HG03175 (cell line): Measurements from ENCODE around the gene REPS2.
A peak's percentile ranks its signal among the peaks of the same experiment; 100 is the strongest.

Source experiments
- ATAC-seq: cut with Tn5 transposase; IDR thresholded peaks from one replicate; pipeline ENCODE4 v1.9.1; 2021; ENCODE audit warnings: mild to moderate bottlenecking, moderate library complexity; ENCODE audit not compliant: unreplicated experiment

Gene REPS2

DNA sequence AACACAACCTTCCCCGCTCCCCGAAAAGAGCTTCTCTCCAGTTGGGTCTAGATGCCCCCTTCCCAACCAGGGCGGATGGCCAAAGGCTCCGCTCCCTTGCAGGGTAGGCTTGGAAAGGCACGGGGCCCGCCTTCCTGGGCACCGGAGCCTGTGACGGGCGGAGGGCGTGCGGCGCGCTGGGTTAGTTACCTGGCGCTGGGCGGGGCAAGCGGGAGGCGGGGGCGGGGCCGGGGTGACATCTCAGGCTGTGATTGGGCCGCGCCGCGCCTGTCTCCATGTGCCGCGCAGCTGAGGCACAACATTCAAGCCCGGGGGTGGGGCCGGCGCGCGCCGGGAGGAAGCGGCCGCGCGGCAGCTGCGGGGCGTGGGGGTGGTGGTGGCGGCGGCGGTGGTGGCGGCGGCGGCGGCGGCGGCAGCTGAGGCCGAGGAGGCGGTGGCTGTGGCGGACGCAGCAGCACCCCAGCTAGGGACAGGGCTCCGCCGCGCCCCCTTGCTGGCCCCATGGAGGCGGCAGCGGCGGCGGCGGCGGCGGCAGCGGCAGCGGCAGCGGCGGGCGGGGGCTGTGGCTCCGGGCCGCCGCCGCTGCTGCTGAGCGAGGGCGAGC is at the start of gene REPS2:
Gene REPS2, plus strand, starts transcription at position 298 of the 604 bp plus-strand sequence. Its CDS starts 204 bp downstream, at position 502.
- ATAC-seq: peak; percentile 96

DNA sequence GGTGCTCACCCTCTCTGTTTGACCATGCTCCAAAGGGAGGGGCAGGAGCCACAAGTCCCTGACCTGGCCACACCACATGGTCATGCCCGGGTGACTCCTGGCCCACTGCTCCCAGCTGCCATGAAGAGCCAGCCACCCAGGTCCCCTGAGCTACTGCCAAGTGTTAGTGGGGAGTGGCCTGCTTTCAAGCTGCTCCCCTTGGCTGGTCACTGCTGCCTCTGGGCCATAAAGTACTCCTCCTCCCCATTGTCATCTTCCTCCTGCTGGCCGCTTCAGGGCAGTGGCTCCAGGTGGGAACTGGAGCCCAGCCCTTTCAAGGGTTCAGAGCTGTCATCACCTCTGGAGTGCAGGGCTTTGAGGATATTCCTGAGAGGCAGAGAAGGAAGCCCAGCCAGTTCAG is 49.0 kb upstream of the REPS2 start:
- no peak for ATAC-seq

DNA sequence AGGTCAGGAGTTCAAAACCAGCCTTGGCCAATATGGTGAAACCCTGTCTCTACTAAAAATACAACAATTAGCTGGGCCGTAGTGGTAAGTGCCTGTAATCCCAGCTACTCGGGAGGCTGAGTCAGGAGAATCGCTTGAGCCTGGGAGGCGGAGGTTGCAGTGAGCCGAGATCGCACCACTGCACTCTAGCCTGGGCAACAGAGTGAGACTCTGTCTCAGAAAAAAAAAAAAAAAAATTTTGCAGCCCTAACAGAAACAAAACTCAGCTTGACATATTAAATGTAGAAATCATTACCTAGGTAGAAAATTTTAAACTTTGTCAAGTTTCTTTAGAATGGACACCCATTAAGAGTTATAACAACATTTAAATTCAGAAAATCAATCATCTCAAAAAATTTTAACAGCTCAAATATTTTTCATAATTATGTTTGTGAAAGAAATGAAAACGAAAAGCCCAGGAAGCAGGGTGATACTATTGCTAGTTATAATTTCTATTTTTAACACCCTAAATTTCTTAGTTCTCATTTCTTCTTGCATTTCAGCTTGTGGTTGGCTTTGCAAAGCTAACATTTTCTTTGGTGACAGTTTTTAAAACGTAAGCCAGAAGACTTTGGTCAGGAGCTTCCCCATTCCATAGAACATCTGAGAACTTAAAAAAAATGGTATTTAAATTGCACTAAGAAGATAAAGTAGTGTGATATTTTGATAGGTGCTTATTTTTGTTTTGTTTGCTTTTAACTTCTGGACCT is 43.0 kb upstream of the REPS2 start:
- ATAC-seq: peak; percentile 70

DNA sequence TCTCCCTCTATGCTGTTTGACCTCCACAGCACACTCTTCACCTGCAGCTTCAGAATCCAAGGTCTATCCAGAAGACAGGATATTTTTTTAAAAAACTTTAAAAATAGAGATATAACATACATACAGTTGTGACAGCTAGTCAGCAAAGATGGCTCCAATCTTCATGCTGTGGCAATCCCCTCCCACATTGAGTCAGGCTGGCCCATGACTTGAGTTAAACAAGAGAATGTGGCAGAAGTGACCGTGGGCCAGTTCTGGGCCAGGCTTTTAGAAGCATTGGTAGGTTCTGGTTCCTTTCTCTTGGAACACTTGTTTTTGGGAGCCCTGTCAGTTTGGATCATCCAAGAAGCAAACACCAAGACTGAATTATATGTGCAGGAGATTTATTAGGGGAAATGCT is 36.1 kb upstream of the REPS2 start:
- ATAC-seq: no peak

DNA sequence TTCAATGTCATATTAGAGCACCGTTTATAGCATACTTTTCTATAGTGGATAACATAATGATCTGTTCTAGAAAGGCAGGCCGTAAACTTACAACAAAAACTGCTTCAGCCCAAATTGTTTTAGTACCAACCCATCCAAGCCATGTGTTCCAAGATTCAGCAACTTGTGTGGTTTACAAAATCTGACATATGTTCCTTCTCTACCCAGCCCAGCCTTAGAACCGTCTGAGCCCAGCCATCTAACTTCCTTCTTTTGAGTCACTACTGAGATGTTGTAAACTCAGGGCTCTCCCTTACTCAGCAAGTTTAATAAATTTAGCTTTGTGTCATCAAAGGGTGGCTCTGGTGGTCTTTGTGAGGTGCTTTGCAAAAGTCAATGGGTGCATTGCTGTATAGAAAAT is 32.4 kb upstream of the REPS2 start:
- no peak for ATAC-seq

DNA sequence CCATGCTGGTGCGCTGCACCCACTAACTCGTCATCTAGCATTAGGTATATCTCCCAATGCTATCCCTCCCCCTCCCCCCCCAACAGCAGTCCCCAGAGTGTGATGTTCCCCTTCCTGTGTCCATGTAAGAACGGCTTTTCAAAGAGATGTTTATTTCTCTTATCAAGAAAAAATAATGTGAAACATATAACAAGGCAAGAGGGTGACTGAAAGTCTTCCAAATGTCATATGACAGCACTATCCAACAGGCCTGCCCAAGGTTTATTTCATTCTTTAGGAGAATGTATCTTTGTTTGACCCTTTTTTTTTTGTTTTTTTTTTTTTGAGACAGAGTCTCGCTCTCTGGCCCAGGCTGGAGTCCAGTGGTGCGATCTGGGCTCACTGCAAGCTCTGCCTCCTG is 29.9 kb upstream of the REPS2 start:
- ATAC-seq: no peak

DNA sequence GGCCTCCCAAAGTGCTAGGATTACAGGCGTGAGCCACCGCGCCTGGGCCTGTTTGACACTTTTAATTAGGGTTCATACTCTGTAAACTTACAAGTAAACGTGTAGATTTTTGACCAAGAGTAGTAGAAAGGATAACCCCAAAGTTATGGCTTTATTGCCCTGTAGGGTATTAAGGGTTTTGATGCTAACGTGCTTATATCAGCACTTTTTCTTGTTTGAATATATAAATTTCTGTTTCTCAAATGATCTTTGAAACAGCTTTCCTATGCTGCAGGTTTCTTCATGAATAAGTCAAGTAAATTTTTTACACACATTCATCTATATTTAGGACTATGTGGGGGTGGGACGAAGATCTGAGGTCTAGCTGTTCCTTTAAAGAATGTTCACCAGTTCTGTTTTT is 29.3 kb upstream of the REPS2 start:
- no peak for ATAC-seq

DNA sequence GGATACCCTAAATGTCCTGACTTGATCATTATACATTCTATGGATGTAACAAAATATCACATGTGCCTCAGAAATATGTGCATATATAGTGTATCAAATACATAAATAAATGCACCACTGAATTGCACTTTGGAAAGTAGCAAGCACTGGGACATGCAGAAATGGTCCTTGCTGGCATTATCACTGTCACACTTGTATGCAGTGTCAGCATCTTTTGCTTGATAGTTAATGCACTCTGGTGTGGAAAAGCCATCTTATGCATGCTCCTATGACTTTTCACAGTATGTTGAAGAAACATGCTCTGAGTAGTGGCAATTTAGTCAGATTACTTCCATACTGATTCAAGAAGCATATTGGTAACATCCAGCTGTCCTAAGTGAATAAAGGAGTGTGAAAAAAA is 27.5 kb upstream of the REPS2 start:
- no peak for ATAC-seq

DNA sequence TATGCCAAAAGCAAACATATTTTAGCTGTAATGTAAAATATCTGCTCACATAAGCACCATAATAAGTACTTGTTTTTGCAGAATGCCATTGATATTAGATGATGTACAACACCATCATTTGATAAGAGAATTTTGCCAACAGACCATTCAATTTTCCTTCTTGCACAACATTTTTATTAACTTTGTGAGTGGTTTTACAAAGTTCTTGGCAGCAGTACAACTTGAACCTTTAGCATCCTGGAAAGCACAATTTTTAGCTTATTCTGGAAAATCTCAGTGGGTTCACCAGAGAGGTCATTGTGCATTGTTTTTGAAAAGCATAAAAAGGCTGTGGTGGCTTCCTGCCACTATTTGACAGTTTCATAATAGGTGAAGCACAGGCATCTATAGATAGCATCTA is 26.4 kb upstream of the REPS2 start:
- no peak for ATAC-seq

DNA sequence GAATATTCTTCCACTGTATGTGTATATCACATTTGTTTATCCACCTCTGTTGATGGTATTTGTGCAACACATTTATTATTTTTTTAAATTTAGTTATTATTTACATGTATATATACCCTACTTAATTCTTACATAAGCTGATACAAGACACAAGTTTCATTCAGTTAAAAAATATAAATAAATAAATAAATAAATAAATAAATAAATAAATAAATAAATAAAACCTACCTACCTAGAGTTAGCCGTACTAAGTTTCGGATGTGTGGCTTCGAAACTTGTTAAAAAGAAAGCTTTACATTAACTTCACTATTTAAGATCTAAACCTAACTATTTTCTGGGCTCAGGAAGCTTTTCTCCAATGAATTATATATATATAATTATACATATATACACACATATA is 23.3 kb upstream of the REPS2 start:
- ATAC-seq: no peak

DNA sequence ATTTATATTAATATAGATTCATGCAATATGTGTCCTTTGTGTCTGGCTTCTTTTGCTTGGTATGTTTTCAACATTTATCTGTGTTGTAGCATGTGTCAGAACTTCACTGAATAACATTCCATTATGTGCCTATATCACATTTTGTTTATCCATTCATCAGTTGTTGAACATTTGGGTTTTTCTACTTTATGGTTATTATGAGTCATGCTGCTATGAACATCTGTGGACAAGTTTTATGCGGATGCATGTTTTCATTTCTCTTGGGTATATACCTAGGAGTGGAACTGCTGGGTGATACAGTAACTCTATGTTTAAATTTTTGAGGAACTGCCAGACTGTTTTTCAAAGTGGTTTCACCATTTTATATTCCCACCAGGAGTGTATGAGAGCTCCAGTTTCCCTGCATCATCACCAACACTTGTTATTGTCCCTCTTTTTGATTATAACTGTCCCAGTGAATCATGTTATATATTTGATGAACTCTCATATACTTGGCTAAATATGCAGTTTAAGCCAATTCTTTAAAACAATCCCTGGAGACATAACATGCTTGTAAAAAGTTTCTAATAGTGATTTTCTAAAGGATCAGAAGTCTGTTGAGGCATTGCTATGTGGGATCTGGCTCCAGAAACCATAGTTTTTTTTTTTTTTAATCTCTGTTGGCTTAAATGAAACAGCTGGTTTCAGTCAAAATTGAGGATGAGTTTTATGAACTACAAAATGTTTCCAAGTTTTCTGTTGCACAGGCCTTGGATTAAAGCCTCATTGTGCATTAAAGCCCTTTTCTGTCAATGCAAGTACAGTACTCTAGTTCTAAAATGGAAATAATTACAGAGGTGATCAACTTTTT is 21.6 kb upstream of the REPS2 start:
- no peak for ATAC-seq

DNA sequence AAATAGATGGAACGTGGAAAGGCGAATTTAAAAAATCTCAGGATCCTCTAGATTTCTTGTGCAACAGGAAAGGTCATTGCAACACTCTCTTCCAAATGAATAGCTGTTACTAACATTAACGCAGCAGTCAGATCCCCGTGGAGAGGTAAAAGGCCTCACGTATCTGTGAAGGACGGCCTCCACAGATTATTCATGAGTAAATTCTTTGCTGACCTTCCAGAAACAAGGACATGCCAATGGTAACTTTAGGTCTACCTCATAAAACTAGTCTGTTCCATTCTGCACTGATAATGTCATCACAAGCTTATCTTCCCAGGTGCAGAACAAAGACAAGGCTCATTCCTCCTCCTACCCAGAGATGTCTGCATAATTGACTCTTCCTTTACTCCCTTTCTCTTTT is 16.1 kb upstream of the REPS2 start:
- no peak for ATAC-seq

DNA sequence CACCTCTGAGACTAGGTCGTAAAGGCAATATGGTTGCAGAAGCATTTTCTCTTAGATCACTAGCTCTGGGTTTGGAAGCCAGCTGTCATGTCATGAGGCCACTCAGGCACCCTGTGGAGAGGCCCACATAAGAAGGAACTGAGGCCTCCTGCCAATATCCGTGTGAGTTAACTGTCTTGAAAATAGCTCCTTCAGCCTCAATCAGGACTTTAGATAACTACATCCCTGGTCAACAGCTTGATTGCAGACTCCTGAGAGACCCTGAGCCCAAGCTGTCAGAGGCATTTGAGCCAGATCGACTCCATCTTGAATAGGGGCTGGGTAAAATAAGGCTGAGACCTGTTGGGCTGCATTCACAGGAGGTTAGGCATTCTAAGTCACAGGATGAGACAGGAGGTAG is 15.1 kb upstream of the REPS2 start:
- no peak for ATAC-seq

DNA sequence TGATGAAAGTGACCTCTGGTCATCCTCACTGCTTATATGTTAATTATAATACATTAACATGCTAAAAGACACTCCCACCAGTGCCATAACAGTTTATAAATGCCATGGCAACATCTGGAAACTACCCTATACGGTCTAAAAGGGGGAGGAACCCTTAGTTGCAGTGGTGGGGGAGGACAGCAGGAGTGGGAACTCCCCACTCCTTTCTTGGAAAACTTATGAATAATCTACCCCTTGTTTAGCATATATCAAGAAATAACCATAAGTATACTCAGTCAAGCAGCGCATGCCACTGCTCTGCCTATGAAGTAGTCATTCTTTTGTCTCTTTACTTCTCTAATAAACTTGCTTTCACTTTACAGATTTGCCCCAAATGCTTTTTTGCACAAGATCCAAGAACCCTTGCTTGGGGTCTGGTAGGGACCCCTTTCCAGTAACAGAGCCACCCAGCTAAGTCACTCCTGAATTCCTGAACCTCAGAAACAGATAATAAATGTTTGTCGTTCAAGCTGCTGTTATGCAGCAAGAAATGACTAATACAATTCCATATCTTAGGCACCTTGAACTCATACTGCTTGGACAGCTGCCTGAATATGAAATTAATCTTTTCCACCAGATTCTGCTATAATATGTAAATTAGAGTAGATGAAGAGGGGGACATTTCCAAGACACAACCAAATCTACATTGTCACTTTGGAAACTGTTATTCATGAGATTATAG is 14.4 kb upstream of the REPS2 start:
- ATAC-seq: no peak

DNA sequence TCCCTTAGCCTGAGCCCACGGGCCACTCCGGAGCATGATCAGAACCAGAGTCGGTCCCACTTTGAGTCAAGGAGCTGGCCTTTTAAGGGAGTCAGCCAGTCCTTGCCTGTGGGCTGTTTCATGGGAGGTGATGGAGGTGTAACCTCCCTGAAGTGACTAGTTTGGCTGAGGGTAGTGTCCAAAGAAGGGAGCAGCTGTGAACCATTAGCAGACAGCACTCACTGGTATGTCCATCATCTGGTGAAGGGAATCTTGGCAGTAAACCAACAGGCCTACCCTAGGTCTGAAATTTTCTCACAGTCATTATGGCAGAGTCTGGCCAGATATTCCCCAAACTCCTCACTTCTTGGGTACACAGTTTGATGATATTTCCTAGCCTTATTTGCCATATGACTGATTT is 12.3 kb upstream of the REPS2 start:
- ATAC-seq: no peak

DNA sequence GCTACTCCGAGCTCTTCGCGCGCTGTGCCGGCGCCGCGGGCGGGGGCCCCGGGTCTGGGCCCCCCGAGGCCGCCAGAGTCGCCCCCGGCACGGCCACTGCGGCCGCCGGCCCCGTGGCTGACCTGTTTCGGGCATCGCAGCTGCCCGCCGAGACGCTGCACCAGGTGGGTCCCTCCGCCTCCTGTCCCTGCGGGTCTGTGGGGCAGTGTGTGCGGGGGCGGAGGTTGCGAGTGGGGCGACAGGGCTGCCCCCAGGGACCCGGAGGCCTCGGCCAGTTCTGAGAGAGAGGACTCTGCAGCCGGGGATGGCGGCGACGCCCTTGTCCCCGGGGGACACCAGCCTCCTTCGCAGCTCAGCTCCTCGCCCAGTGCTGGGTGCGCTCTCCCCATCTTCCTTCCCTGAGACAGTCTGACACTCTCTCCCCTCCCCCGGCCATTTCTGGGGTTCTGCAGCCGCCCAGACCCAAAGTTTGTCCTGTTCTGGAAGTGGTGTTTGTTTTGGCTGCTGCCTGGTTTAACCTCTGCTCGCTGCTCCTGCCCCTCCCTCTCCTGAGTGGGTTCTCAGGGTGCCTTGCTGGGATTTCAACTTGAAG is 609 bp downstream of the REPS2 start:
- peak; percentile 16 for ATAC-seq

DNA sequence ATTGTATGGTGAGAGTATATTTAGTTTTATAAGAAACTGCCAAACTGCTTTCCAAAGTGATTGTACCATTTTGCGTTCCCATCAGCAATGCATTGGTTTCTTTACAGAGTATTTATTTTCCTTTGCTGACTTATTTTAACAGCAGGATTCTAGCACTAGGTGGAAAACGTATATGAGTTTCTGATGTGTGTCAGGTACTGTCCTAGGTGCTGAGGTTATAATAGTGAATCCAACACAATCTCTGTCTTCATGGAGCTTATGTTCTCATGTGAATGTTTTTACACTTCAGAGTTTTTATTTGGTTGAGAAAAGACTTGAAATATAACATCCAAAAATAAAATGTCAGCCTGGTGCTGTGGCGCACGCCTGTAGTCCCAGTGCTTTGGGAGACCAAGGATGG is 4.0 kb downstream of the REPS2 start:
- ATAC-seq: no peak

DNA sequence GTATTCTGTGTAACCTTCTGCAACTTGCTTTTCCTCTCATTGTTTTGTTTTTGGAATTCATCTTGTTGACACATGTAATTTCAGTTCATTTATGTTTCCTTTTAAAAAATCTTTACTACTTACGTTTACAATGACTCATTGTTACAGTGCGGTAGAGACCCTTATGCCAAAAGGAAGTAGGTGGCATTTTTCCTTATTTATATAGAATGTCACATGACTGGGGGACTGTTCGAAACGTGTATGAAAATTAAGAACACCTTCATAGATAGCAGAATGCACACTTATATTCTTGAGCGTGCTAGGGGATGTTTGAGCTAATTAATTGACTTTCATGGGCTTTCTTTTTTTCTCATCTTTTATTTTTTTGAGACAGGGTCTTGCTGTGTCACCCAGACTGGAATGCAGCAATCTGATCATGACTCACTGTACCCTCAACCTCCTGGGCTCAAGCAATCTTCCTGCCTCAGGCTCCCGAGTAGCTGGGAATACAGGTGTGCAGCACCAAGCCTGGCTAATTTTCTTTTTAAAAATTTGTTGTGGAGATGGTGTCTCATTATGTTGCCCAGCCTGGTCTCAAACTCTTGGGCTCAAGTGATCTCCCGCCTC is 7.3 kb downstream of the REPS2 start:
- ATAC-seq: no peak

DNA sequence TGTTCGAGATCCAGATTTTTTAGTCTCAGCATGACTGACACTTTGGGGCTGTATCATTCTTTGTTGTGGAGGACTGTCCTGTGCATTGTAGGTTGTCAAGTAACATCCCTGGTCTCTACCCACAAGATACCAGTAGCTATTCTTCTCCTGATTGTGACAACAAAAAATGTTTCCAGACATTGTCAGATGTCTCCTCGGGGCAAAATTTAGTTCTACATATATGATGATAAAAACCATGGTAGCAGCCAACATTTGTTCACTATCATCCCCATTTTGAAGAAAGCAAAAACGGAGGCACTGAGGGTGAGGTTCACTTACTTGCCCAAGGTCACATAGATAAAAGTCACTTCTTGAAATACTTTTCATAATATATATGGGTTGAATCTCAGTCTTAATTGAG is 11.3 kb downstream of the REPS2 start:
- ATAC-seq: no peak

DNA sequence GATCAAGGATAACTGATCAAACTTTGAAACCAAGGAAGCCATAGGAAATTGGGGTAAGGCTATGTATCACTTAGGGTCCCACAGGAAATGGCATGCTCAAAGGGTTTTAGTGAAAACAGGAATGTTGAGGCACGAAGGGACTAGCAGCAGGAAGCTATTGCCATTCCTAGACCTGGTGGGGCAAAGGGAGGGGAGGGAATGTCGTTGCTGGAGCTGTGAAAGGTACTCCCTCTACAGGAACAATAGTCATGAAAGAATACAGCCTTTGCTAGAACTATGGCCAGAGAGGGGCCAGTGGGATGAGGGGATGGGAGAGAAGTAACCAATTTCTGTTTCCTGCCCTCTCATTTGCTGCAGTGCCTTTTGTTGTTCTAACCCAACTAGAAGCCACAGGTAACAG is 11.9 kb downstream of the REPS2 start:
- ATAC-seq: no peak
